K562 (cell line): ENCODE data around the gene PPARG. TPM values are rescaled to one million over a fixed set of nuclear protein-coding genes. Genes with fewer than 3 reads are reported as not detected.

ENCODE experiments used
- ATAC-seq: fragments of 200-7000 bp; cut with Tn5 transposase; 3 replicates; pipeline ENCODE4 v1.9.1; 2020; ENCODE audit warnings: moderate library complexity
- BruUV-seq: library from RNA; stranded (reverse); fragments of 400-500 nt; replicated peaks from 2 replicates; lab custom pipeline; 2021; lab: Mats Ljungman, UMichigan
- CTCF ChIA-PET: fragments of 300-600 bp; formaldehyde crosslinking; extraction: SDS; loops from one replicate; lab custom pipeline; 2021; ENCODE audit warnings: low intra/inter-chr PET ratio; lab: Yijun Ruan, JAX
- POLR2A ChIA-PET: fragments of 300-600, 350-650 bp; sonication (Branson Sonifier 250); formaldehyde crosslinking; extraction: SDS; loops from one replicate; lab custom pipeline; 2021; ENCODE audit warnings: antibody characterized with exemption, inconsistent platforms; lab: Yijun Ruan, JAX
- DNase-seq, 4 experiments: peaks; one replicate each; pipeline versions ENCODE4 v3.0.0 to v3.0.0-alpha.2; 2011 to 2018; ENCODE audit warnings: low spot score in 3 of 4, mixed read lengths in 3 of 4; ENCODE audit errors: extremely low read depth in 1 of 4
- FAIRE-seq: peaks from 2 replicates; lab custom pipeline; 2011; peaks lifted over from hg19 to GRCh38; lab: Jason Lieb, UNC
- H2AFZ ChIP-seq: 2 replicates; pipeline ENCODE4 v1.6.0; 2011; ENCODE audit warnings: low read depth, low read length, control low read depth, inconsistent platforms
- H3K27ac ChIP-seq: fragments of 200-600 bp; 3 replicates; pipeline ENCODE4 v1.8.0; 2011; ENCODE audit warnings: low read depth, mild to moderate bottlenecking, control low read depth, inconsistent platforms, low read length, moderate library complexity, mixed read lengths; ENCODE audit errors: extremely low read depth
- H3K27me3 ChIP-seq, 2 experiments: fragments of 300-600 bp in 1 of 2; 2 replicates in 1 of 2; 3 replicates in 1 of 2; pipeline versions ENCODE4 v1.6.0 to v1.8.0; 2011; ENCODE audit warnings: inconsistent platforms in 2 of 2, low read length in 2 of 2, mild to moderate bottlenecking in 1 of 2, mixed read lengths in 1 of 2, moderate library complexity in 1 of 2; ENCODE audit not compliant: control insufficient read depth in 2 of 2, insufficient read depth in 2 of 2
- H3K36me3 ChIP-seq: fragments of 300-600 bp; 3 replicates; pipeline ENCODE4 v1.8.0; 2011; ENCODE audit warnings: mild to moderate bottlenecking, low read length, inconsistent platforms; ENCODE audit not compliant: control insufficient read depth, insufficient read depth
- H3K4me1 ChIP-seq, 2 experiments: fragments of 200-600 bp in 1 of 2; replicated peaks in 1 of 2; 2 replicates in 1 of 2; 3 replicates in 1 of 2; pipeline versions ENCODE4 v1.5.1 to v1.8.0; 2011; ENCODE audit warnings: inconsistent platforms in 2 of 2, low read length in 2 of 2, mild to moderate bottlenecking in 1 of 2, mixed read lengths in 1 of 2, moderate library complexity in 1 of 2; ENCODE audit not compliant: control insufficient read depth in 2 of 2, insufficient read depth in 2 of 2
- H3K4me2 ChIP-seq: 2 replicates; pipeline ENCODE4 v1.6.1; 2011; ENCODE audit warnings: low read length, control low read depth, inconsistent platforms, mixed read lengths; ENCODE audit not compliant: insufficient read depth
- H3K4me3 ChIP-seq: fragments of 200-600 bp; sonication (generic), shearing (Covaris generic); 2 replicates; pipeline ENCODE4 v1.5.1; 2016; ENCODE audit warnings: control low read depth, inconsistent platforms
- H3K79me2 ChIP-seq: fragments of 200-600 bp; 3 replicates; pipeline ENCODE4 v1.8.0; 2011; ENCODE audit warnings: low read length, inconsistent platforms; ENCODE audit not compliant: control insufficient read depth, insufficient read depth
- H3K9ac ChIP-seq, 2 experiments: 2 replicates each; pipeline versions ENCODE4 v1.6.0 to v1.6.1; 2011; ENCODE audit warnings: low read depth in 2 of 2, low read length in 2 of 2, control low read depth in 1 of 2, inconsistent platforms in 1 of 2, mild to moderate bottlenecking in 1 of 2, mixed read lengths in 1 of 2; ENCODE audit not compliant: insufficient read depth in 1 of 2
- H3K9me1 ChIP-seq: one replicate; pipeline ENCODE4 v1.6.0; 2011; ENCODE audit warnings: inconsistent platforms, mild to moderate bottlenecking, low read length, moderate library complexity; ENCODE audit not compliant: control insufficient read depth, insufficient read depth
- H3K9me3 ChIP-seq: replicated peaks from 2 replicates; pipeline ENCODE4 v1.5.1; 2011; ENCODE audit warnings: low read depth, low read length, inconsistent platforms; ENCODE audit not compliant: control insufficient read depth, insufficient read depth
- H4K20me1 ChIP-seq: replicated peaks from 2 replicates; pipeline ENCODE4 v1.6.1; 2011; ENCODE audit warnings: low read length, inconsistent platforms, mixed read lengths; ENCODE audit not compliant: control insufficient read depth, insufficient read depth
- CBX1 ChIP-seq: sonication (generic); IDR thresholded peaks from 2 replicates; pipeline ENCODE4 v1.6.1; 2016; ENCODE audit warnings: antibody characterized with exemption, low read depth, mild to moderate bottlenecking
- DACH1 ChIP-seq: fragments of 450-650 bp; IDR thresholded peaks from 2 replicates; pipeline ENCODE4 v1.6.1; 2018; ENCODE audit not compliant: partially characterized antibody
- DEAF1 ChIP-seq: fragments of 450-650 bp; formaldehyde crosslinking; IDR thresholded peaks from 2 replicates; pipeline ENCODE4 v1.4.0; 2020; ENCODE audit warnings: mild to moderate bottlenecking, moderate library complexity
- KLF6 ChIP-seq: fragments of 250-450 bp; sonication (Bioruptor Pico); IDR thresholded peaks from 2 replicates; pipeline ENCODE4 v1.4.0; 2020; ENCODE audit warnings: mild to moderate bottlenecking, moderate library complexity, borderline replicate concordance
- MAFK ChIP-seq: IDR thresholded peaks from 2 replicates; pipeline ENCODE4 v1.6.1; 2011; ENCODE audit warnings: low read length, improper control_type of control experiment
- PCBP2 ChIP-seq: fragments of 200-400 bp; formaldehyde crosslinking; IDR thresholded peaks from 2 replicates; pipeline ENCODE4 v1.6.1; 2018; ENCODE audit warnings: low read length, low read depth, mild to moderate bottlenecking, moderate library complexity; ENCODE audit not compliant: poor library complexity, severe bottlenecking
- PREB ChIP-seq: sonication (generic); formaldehyde crosslinking; IDR thresholded peaks from 2 replicates; pipeline ENCODE4 v1.8.1; 2023; ENCODE audit warnings: mild to moderate bottlenecking, missing genetic modification reagents
- SRF ChIP-seq, 2 experiments: fragments of 250-450, 450-650 bp in 1 of 2; sonication (Bioruptor Pico) in 1 of 2; sonication (generic) in 1 of 2; formaldehyde crosslinking; IDR thresholded peaks; 2 replicates each; pipeline versions ENCODE4 v1.5.0 to v1.5.1; 2020 to 2022; ENCODE audit warnings: mild to moderate bottlenecking in 1 of 2, missing genetic modification reagents in 1 of 2
- XRCC4 ChIP-seq: IDR thresholded peaks from one replicate; pipeline ENCODE4 v1.6.1; 2011; ENCODE audit not compliant: insufficient read depth, insufficient read length; ENCODE audit errors: extremely low read depth
- ZBTB33 ChIP-seq: sonication (generic); formaldehyde crosslinking; IDR thresholded peaks from 2 replicates; pipeline ENCODE4 v1.8.1; 2023; ENCODE audit warnings: mild to moderate bottlenecking, missing genetic modification reagents
- ZNF217 ChIP-seq: sonication (generic); formaldehyde crosslinking; IDR thresholded peaks from 2 replicates; pipeline ENCODE4 v1.8.0; 2022; ENCODE audit warnings: mild to moderate bottlenecking, missing genetic modification reagents
- ZNF778 ChIP-seq: fragments of 450-650 bp; formaldehyde crosslinking; IDR thresholded peaks from 2 replicates; pipeline ENCODE4 v1.4.0; 2020; ENCODE audit warnings: mild to moderate bottlenecking, moderate library complexity
- WGBS: fragments of 100-300 bp; shearing (Covaris generic); methylation state at CpG from one replicate; pipeline ENCODE4 v1.1.6; 2016; ENCODE audit warnings: low coverage, mixed read lengths; ENCODE audit not compliant: insufficient coverage; ENCODE audit errors: missing lambda C conversion rate; 5-methylcytosine and 5-hydroxymethylcytosine counted together
- in situ Hi-C: fragments of 300-500 bp; cut with MboI; formaldehyde crosslinking; loops from 4 replicates; pipeline ENCODE4 v1.15.0; 2018; ENCODE audit warnings: inconsistent platforms, mixed read lengths
- intact Hi-C: fragments of 100-400 bp; cut with micrococcal nuclease; formaldehyde crosslinking; loops from 2 replicates; pipeline ENCODE4 v1.14.2; 2022
- polyA plus RNA-seq, 8 experiments: library from polyadenylated mRNA; depleted of rRNA in 4 of 8; stranded (reverse) in 5 of 8; unstranded in 3 of 8; fragments of >200 nt; fragmentation: Nextera tagmentation in 2 of 8; fragmentation: Illumina TruSeq in 1 of 8; extraction: Ambion mirVana in 2 of 8; extraction: Trizol in 1 of 8; gene quantifications; 2 replicates each; pipeline versions ENCODE4 v1.2.1 to v1.2.3, GENCODE V29; 2011 to 2014; ENCODE audit warnings: inconsistent platforms in 1 of 8, missing spikeins in 1 of 8
- total RNA-seq, 7 experiments: library from RNA; depleted of rRNA in 6 of 7; stranded (reverse); fragments of >200 nt in 6 of 7; fragmentation: Illumina TruSeq in 2 of 7; extraction: Trizol in 2 of 7; gene quantifications; 2 replicates each; pipeline versions ENCODE4 v1.2.1 to v1.2.3, GENCODE V29; 2011 to 2021; ENCODE audit warnings: low replicate concordance in 1 of 7
- TF ChIP-seq, protein P1 (sequence below): fragments of 450-650 bp; IDR thresholded peaks from 2 replicates; pipeline ENCODE4 v1.6.1; 2017; ENCODE audit warnings: antibody characterized with exemption

The PPARG gene
- total and polyA plus RNA-seq, 9 of the 15 experiments (the other 6 are each of a cell fraction or from before 2014, with no cell fraction given): not detected

- no peak overlapping the region for H3K9ac ChIP-seq
- intact Hi-C loops (no loop called here), in situ Hi-C loops (no loop called here)
- H2AFZ ChIP-seq: no peak overlapping the region
- no peak for FAIRE-seq
- H3K4me1 ChIP-seq: no peaks in the 10 kb centered on the region
- 1% methylated on average over 7 of the region's 8 CpGs for WGBS
- H3K27ac ChIP-seq: no peak overlapping the region
- peaks cover 0 to 2% of the 10 kb centered on the region in 2 experiments; a peak in 2 of 5 replicates for H3K27me3 ChIP-seq
- no peak for ATAC-seq
- no peaks in the 10 kb centered on the region for H3K9me3 ChIP-seq
- H3K79me2 ChIP-seq: no peaks in the 10 kb centered on the region
- H3K9me1 ChIP-seq: no peaks in the 10 kb centered on the region
- H3K4me3 ChIP-seq: no peak overlapping the region
- BruUV-seq: no TSS peak
- DNase-seq: no peak
- no peaks in the 10 kb centered on the region for H3K36me3 ChIP-seq
- no peak overlapping the region for H3K4me2 ChIP-seq
- ChIA-PET CTCF (no interaction called here), POLR2A (no interaction called here)
- H4K20me1 ChIP-seq: no peaks in the 10 kb centered on the region
- TF ChIP-seq ZBTB33 (CRISPR knock-in tag) (no peak), DEAF1 (CRISPR knock-in tag) (no peak), KLF6 (CRISPR knock-in tag) (no peak), ZNF217 (CRISPR knock-in tag) (no peak), SRF (CRISPR knock-in tag; IDR thresholded peaks at IDR 0.05) (no peak), XRCC4 (no peak), ZNF778 (no peak), PREB (CRISPR knock-in tag) (no peak), MAFK (no peak), CBX1 (no peak), PCBP2 (no peak), DACH1 (no peak)
- TF ChIP-seq, protein P1, sequence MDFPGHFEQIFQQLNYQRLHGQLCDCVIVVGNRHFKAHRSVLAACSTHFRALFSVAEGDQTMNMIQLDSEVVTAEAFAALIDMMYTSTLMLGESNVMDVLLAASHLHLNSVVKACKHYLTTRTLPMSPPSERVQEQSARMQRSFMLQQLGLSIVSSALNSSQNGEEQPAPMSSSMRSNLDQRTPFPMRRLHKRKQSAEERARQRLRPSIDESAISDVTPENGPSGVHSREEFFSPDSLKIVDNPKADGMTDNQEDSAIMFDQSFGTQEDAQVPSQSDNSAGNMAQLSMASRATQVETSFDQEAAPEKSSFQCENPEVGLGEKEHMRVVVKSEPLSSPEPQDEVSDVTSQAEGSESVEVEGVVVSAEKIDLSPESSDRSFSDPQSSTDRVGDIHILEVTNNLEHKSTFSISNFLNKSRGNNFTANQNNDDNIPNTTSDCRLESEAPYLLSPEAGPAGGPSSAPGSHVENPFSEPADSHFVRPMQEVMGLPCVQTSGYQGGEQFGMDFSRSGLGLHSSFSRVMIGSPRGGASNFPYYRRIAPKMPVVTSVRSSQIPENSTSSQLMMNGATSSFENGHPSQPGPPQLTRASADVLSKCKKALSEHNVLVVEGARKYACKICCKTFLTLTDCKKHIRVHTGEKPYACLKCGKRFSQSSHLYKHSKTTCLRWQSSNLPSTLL: no peak
Observed at GRCh38 chr3:12328132-12328836, 39.4 kb downstream of the PPARG start.
